Activated naive CD4-positive, alpha-beta T cell (primary cell): Measurements from ENCODE around the gene SDR42E2.
"Not testable (repeated sequence)": the region's sequence is repeated elsewhere in the genome, so short reads cannot be mapped to it uniquely, and the experiment has no call there.

Experiments used
- DNase-seq, 4 experiments: peaks; one replicate each; lab custom pipeline; 2025; lab: John Stamatoyannopoulos, UW

Gene SDR42E2

DNA sequence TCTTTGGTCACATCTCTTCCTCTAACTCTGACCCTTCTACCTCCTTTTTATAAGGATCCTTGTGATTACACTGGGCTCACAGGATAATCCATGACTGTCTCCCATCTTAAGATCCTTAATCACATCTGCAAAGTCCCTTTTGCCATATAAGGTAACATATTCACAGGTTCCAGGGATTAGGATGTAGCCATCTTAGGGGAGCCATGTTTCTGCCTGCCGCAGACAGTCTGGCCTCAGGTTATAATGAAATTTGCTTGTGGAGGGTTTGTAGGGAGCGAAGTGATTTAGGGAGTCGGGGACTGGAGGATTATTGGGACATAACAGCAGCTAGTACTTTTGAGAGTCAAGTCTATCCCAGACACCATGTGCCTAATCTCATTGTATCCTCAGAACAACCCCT, 51.5 kb downstream of the SDR42E2 start:
- DNase-seq = no peak

DNA sequence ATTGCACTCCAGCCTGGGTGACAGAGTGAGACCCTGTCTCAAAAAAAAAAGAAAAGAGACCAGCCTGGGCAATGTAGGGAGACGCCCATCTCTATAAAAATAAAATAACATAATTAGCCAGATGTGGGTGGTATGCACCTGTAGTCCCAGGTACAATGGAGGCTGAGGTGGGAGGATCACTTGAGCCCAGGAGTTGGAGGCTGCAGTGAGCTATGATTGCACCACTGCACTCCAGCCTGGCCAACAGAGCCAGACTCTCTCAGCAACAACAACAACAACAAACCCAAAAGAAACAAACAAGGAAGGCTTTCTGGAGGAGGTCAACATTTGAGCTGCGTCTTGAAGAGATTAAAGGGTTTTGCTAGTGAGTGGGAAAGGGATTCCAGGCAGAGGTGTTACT, 52.1 kb downstream of the SDR42E2 start:
- no peak for DNase-seq

DNA sequence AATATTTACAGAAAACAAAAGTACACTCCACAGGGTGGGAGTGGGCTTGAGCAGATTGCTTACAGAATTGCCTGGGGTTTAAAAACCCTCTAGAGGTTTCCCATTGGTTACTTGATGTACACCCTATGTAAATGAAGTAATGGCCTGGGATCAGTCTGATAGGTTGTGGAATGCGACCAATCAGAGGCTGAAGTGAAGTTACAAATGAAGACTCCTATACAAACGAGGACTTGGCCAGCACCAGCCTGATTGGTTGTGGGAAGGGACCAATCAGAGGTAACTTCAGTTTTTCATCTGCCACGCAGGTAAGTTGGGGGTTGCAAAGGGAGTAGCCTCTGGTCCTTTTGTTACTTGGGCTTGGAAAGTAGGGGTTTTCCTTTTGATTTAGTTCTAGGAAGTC, 52.6 kb downstream of the SDR42E2 start:
- DNase-seq = no peak

GRCh38 chr16:22216191-22216831, 54.0 kb downstream of the SDR42E2 start:
- DNase-seq = no peak

DNA sequence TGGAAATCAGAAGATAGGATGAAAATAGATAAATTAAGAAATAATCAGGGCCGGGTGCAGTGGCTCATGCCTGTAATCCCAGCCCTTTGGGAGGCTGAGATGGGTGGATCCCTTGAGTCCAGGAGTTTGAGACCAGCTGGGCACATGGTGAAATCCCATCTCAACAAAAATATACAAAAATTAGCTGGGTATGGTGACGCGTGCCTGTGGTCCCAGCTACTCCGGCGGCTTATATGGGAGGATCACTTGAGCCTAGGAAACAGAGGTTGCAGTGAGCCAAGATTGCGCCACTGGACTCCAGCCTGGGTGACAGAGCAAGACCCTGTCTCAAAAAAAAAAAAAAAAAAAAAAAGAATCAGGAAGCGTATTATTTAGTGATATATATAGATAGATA, 54.5 kb downstream of the SDR42E2 start:
- not testable (repeated sequence) for DNase-seq

- no peak for DNase-seq
These were observed 55.8 kb downstream of the SDR42E2 start for GRCh38 chr16:22217890-22218730.

GRCh38 chr16:22219389-22220068, 57.2 kb downstream of the SDR42E2 start:
- DNase-seq = no peak

DNA sequence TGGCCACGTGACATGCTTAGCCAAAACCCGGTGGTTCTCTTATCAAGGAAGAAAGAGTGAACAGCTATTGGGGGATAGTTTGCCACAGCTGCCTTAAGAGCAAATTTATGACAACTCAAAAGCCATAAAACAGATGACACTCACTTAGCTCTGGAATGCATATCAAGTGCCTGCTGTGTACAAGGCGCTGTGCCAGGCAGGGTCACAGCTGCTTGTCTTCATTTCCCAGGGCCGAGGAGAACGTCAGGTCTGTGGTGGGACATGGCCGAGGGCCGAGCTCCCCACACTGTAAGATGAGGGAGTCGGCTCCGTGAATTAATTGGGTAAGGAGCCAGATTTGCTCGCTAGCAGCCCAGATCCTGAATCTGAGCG, 57.7 kb downstream of the SDR42E2 start:
- DNase-seq = no peak

GRCh38 chr16:22220714-22221113, 58.4 kb downstream of the SDR42E2 start:
- no peak for DNase-seq

GRCh38 chr16:22222006-22222405, 59.7 kb downstream of the SDR42E2 start:
- no peak for DNase-seq

GRCh38 chr16:22222998-22223397, 60.7 kb downstream of the SDR42E2 start:
- no peak for DNase-seq

GRCh38 chr16:22225060-22225459, 62.8 kb downstream of the SDR42E2 start:
- no peak for DNase-seq

GRCh38 chr16:22229889-22230288, 67.6 kb downstream of the SDR42E2 start:
- DNase-seq = no peak

DNA sequence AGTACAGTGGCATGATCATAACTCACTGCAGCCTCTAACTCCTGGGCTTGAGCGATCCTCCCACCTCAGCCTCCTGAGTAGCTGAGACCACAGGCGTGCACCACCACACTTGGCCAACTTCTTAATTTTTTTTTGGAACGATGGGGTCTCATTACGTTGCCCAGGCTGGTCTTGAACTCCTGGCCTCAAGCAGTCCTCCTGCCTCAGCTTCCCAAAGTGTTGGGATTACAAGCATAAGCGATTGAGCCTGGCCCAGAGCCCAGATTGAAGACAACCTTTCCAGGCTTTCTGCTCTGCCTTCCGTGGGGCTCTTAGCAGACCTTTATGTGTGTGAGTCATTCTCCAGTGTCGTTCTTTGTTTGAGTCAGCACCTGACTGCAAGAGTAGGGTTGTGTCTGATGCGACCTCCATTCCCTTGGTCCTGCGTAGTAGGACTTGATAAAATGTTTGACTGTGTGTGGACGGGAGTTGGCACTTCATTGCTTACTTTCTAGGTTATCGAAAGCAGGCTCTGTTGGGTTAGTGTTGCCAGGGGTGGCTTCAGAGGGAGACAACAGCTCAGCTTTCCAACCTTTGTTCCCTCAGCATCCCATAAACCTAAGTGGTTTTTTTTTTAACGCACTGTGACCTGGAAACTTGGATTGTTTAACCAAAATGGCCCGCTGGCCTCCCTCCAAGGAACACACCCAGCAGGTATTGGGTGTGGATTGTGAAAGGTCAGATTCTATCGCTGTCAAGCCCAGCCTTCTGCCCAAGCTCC, 70.2 kb downstream of the SDR42E2 start:
- no peak for DNase-seq

DNA sequence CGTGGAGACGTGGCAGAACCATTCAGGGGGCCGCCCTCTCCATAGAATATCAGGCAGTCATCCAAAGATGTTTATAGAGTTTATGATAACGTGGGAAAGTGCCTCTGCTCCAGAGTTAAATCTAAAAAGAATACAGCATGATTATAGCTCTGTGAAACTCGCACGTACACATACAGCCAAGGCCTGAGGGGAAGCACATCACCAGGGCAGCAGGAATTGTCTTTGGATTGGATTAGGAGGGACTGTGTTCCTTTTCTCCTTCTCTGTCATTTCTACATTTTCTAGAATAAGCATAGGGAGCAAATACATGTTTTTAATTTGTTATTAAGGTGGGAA, 70.7 kb downstream of the SDR42E2 start:
- no peak for DNase-seq

DNA sequence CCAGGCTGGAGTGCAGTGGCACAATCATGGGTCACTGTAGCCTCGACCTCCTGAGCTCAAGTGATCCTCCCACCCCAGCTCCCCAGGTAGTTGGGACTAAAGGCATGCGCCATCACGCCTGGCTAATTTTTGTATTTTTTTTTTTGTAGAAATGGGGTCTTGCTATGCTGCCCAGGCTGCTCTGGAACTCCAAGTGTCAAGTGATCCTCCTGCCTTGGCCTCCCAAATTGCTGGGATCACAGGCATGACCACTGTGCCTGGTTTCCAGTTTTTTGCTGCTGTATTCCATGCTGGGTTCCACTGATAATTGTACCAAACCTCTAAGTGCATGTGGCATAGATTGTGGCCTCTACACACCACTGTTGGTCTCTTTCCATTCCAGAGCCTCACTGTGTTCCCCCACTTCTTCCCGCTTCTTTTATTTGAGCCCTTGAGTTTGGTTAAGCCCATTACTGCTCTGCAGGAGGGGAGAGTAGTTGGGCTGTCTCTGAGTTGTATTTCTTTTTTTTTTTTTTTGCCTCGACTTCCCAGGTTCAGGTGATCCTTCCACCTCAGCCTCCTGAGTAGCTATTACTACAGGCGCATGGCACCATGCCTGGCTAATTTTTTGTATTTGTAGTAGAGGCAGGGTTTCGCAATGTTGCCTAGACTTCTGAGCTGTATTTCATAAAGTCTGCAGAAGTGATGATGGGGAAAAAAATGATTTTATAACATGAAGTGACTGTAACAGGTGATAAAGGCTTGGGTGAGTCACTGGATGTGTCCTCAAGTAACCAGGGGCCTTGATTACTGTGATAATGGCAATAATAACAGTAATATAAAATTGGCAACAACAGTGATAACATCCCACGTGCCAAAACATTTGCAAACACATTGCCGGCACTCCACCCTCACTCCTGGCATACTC, 73.8 kb downstream of the SDR42E2 start:
- DNase-seq = no peak

DNA sequence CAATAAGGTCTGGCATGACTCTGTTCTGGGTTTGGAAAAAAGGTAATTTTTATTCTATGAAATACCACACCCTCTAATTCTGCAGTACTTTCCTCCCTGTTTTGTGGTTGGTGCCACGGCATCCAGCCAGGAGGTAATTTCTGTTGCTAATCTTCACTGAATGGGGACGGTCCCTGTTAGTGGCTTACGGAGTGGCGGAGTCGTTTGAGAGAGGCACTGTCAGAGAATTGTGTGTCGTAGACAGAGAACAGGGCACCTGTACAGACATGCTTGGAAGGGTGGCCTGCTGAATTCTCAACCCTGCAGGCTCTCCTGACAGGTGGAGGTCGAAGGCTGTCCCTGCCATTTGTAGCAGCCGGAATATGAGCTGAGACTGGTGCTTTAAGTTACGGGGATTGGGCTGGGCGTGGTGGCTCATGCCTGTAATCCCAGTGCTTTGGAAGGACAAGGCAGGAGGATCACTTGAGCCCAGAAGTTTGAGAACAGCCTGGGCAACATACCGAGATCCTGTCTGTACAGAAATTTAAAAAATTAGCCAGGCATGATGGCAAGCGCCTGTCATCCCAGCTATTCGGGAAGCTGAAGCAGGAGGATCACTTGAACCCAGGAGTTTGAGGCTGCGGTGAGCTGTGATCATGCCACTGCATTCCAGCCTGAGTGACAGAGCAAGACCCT, 77.0 kb downstream of the SDR42E2 start:
- DNase-seq = no peak

DNA sequence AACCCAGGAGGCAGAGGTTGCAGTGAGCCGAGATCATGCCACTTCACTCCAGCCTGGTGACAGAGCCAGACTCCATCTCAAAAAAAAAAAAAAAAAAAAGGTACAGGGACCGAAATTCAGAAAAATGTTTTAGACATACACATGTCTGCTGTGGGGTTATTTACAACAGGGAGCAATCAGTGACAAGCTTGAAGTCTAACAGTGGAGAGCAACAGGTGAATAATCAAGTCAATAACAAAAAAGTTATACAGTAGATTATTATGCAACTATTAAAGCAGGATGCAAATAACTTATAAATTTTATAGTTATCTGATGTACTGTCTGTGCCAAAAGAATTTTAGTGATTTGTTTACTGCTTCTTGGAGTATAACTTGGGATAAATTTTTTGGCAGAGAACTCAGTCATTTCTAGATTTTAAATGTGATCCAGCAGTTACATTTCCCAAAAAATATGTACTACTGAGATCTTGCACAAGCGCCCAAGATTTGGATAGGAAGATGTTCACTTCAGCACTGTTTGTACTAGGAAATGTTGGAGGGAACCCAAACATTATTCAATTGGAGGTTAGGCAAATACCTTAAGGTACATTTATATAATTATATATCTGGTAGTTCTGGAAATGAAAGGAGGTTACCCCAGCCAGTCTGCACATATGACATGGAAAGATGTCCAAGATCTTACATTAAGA, 77.9 kb downstream of the SDR42E2 start:
- DNase-seq = no peak
